Bronchial epithelial cell (primary cell): ENCODE data around the gene FGF18. TPM values are rescaled to one million over a fixed set of nuclear protein-coding genes. Genes with fewer than 3 reads are reported as not detected.
"Not testable (repeated sequence)": the region's sequence is repeated elsewhere in the genome, so short reads cannot be mapped to it uniquely, and the experiment has no call there.

Experiments used
- DNase-seq: peaks from one replicate; pipeline ENCODE4 v3.0.0-alpha.2; 2010; ENCODE audit warnings: low read depth
- FAIRE-seq: peaks from 2 replicates; lab custom pipeline; 2011; peaks lifted over from hg19 to GRCh38; lab: Jason Lieb, UNC
- H3K27me3 ChIP-seq: 2 replicates; pipeline ENCODE4 v1.5.1; 2011; ENCODE audit warnings: low read length; ENCODE audit not compliant: control insufficient read depth, insufficient read depth
- H3K36me3 ChIP-seq: 2 replicates; pipeline ENCODE4 v1.5.1; 2011; ENCODE audit warnings: low read length; ENCODE audit not compliant: control insufficient read depth, insufficient read depth
- H3K4me3 ChIP-seq: 2 replicates; pipeline ENCODE4 v1.5.1; 2011; ENCODE audit warnings: mild to moderate bottlenecking, low read depth, low read length, control low read depth
- CTCF ChIP-seq: IDR thresholded peaks from 2 replicates; pipeline ENCODE4 v1.5.1; 2011; ENCODE audit warnings: mild to moderate bottlenecking, moderate library complexity, low read length, control low read depth, inconsistent platforms; ENCODE audit not compliant: insufficient read depth, severe bottlenecking
- total RNA-seq: library from RNA; depleted of rRNA; stranded (reverse); fragments of >200 nt; gene quantifications from 2 replicates; pipeline ENCODE4 v1.2.1, GENCODE V29; 2014

The FGF18 gene
- total RNA-seq, 1 donor from 2014 or later: not detected

- DNase-seq (no peak), FAIRE-seq (no peak)
- Histone ChIP-seq H3K36me3 (peaks cover 8% of the 10 kb centered on the region), H3K4me3 (no peak overlapping the region), H3K27me3 (no peaks in the 10 kb centered on the region)
- TF ChIP-seq CTCF: no peak
Observed at GRCh38 chr5:171409164-171410136, 10.0 kb upstream of the FGF18 start.

- H3K36me3 ChIP-seq: peaks cover 6% of the 10 kb centered on the region
- no peak for TF ChIP-seq CTCF
Observed at GRCh38 chr5:171410181-171410580, 9.3 kb upstream of the FGF18 start.

GRCh38 chr5:171412186-171412585 lies 7.3 kb upstream of the FGF18 start:
- peaks cover 2% of the 10 kb centered on the region for H3K36me3 ChIP-seq
- FAIRE-seq (no peak), DNase-seq (no peak)
- no peaks in the 10 kb centered on the region for H3K27me3 ChIP-seq
- TF ChIP-seq CTCF: no peak
- H3K4me3 ChIP-seq: no peak overlapping the region

More at GRCh38 chr5:171410181-171410580, 9.3 kb upstream of the FGF18 start:
- no peak overlapping the region for H3K4me3 ChIP-seq
- H3K27me3 ChIP-seq: no peaks in the 10 kb centered on the region
- DNase-seq: no peak
- no peak for FAIRE-seq

- H3K27me3 ChIP-seq: no peaks in the 10 kb centered on the region
- DNase-seq: no peak
- no peaks in the 10 kb centered on the region for H3K36me3 ChIP-seq
- no peak for FAIRE-seq
- no peak overlapping the region for H3K4me3 ChIP-seq
- no peak for TF ChIP-seq CTCF
Observed at GRCh38 chr5:171413153-171413910, 6.1 kb upstream of the FGF18 start.

GRCh38 chr5:171413993-171414392 lies 5.5 kb upstream of the FGF18 start:
- not testable (repeated sequence) for H3K36me3 ChIP-seq, DNase-seq, H3K4me3 ChIP-seq, H3K27me3 ChIP-seq, FAIRE-seq

- Histone ChIP-seq H3K4me3 (no peak overlapping the region), H3K36me3 (no peaks in the 10 kb centered on the region), H3K27me3 (peaks cover 4% of the 10 kb centered on the region)
- DNase-seq (no peak), FAIRE-seq (no peak)
- no peak for TF ChIP-seq CTCF
Observed at GRCh38 chr5:171415115-171415730, 4.2 kb upstream of the FGF18 start.
